DND-41 (cell line): Measurements from ENCODE around the gene NPHP4.

Experiments used
- ATAC-seq: fragments of 200-7000 bp; cut with Tn5 transposase; 3 replicates; pipeline ENCODE4 v1.9.1; 2021; ENCODE audit warnings: low read depth; ENCODE audit not compliant: insufficient read depth
- DNase-seq: peaks from one replicate; pipeline ENCODE4 v3.0.0-alpha.2; 2020
- H2AFZ ChIP-seq: 2 replicates; pipeline ENCODE4 v1.6.0; 2012; ENCODE audit warnings: low read depth, low read length
- H3K27ac ChIP-seq: 2 replicates; pipeline ENCODE4 v1.5.1; 2012; ENCODE audit warnings: low read length, inconsistent platforms
- H3K27me3 ChIP-seq: fragments of 200-600 bp; sonication (generic); 2 replicates; pipeline ENCODE4 v1.6.0; 2012; ENCODE audit warnings: low read length, mild to moderate bottlenecking, inconsistent platforms; ENCODE audit not compliant: insufficient read depth, poor library complexity
- H3K36me3 ChIP-seq: 2 replicates; pipeline ENCODE4 v1.5.1; 2012; ENCODE audit warnings: low read length, inconsistent platforms; ENCODE audit not compliant: insufficient read depth
- H3K4me1 ChIP-seq: 2 replicates; pipeline ENCODE4 v1.5.1; 2012; ENCODE audit warnings: mild to moderate bottlenecking, low read length; ENCODE audit not compliant: insufficient read depth
- H3K4me2 ChIP-seq: 2 replicates; pipeline ENCODE4 v1.6.0; 2012; ENCODE audit warnings: mild to moderate bottlenecking, moderate library complexity, low read length, inconsistent platforms; ENCODE audit not compliant: insufficient read depth
- H3K4me3 ChIP-seq, 2 experiments: fragments of 200-600 bp in 1 of 2; shearing (Covaris generic) in 1 of 2; 2 replicates each; pipeline ENCODE4 v1.5.1; 2012 to 2016; ENCODE audit warnings: inconsistent platforms in 2 of 2, low read length in 2 of 2, mild to moderate bottlenecking in 2 of 2, low read depth in 1 of 2, moderate library complexity in 1 of 2
- H3K79me2 ChIP-seq: 2 replicates; pipeline ENCODE4 v1.6.0; 2012; ENCODE audit warnings: low read length, inconsistent platforms; ENCODE audit not compliant: insufficient read depth
- H3K9ac ChIP-seq: 2 replicates; pipeline ENCODE4 v1.6.0; 2012; ENCODE audit warnings: low read depth, mild to moderate bottlenecking, inconsistent platforms, low read length, moderate library complexity
- H3K9me3 ChIP-seq: 2 replicates; pipeline ENCODE4 v1.5.1; 2012; ENCODE audit warnings: low read length, moderate library complexity, mild to moderate bottlenecking, inconsistent platforms; ENCODE audit not compliant: insufficient read depth, severe bottlenecking
- H4K20me1 ChIP-seq: 2 replicates; pipeline ENCODE4 v1.6.0; 2012; ENCODE audit warnings: low read length; ENCODE audit not compliant: insufficient read depth
- EZH2 ChIP-seq: IDR thresholded peaks from 3 replicates; pipeline ENCODE4 v1.6.1; 2012; ENCODE audit warnings: borderline replicate concordance, low read depth, mild to moderate bottlenecking, moderate library complexity, low read length, inconsistent platforms; ENCODE audit not compliant: severe bottlenecking
- TF ChIP-seq, protein P1 (sequence below): IDR thresholded peaks from 2 replicates; pipeline ENCODE4 v1.5.1; 2012; ENCODE audit warnings: borderline replicate concordance, low read length, moderate library complexity, mild to moderate bottlenecking; ENCODE audit not compliant: poor library complexity, severe bottlenecking; ENCODE audit errors: extremely low read depth

The NPHP4 gene

DNA sequence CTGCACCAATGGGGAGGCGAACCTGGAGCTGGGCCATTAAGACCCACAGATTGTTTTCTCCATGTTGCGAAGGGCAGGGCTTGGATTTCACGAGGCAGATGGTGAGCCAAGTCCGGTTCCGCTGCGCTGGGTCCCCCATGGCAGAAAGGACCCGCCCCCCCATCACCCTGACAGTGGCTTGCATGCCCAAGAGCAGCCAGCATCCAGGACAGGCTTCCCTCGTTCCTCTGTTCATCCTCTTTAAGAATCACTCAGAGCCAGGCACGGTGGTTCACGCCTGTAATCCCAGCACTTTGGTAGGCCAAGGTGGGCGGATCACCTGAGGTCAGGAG, 15.8 kb upstream of the NPHP4 start:
- ATAC-seq: no peak
- H3K4me3 ChIP-seq: no peak overlapping the region

DNA sequence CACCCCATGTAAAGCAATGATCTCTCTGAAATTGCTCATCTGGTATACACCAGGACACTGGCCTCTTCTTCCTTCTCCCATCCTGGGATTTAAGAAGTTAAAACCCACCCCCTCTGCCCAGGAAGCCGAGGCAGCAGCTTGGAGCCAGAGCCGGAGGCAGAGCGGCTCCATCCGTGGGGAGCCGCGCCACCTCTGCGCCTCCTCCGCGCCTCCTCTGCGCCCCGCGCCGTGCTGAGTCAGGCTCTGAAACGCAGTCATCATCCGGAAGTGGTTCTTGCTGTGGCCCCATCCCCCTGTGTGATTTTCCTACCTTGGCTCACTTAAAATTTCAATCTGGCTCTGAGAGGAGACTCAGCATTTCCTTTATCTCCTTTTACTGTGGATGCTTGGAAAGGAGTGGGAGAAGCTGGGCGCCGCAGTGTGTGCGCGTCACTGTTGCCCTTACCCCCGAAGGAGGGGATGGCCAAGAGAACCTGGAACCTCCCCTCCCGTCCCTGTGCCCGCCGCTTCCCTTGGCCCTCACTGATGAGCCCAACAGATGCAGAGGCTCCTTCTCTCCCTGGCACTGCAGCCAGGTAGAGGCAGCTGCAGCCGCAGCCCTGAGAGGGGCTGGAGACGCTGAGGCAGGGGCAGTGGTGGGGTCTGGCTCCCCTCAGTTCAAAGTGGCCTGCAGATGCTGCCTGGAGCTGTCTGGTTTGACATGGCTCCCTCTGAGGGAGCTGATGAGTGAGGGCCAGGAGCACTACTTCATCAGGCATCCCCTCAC, 15.3 kb upstream of the NPHP4 start:
- no peaks in the 10 kb centered on the region for H3K79me2 ChIP-seq
- peaks cover 46% of the 10 kb centered on the region for H4K20me1 ChIP-seq
- no peaks in the 10 kb centered on the region for H3K4me1 ChIP-seq
- no peak overlapping the region for H3K9ac ChIP-seq
- no peaks in the 10 kb centered on the region for H3K36me3 ChIP-seq
- TF ChIP-seq EZH2: no peak
- TF ChIP-seq, protein P1, sequence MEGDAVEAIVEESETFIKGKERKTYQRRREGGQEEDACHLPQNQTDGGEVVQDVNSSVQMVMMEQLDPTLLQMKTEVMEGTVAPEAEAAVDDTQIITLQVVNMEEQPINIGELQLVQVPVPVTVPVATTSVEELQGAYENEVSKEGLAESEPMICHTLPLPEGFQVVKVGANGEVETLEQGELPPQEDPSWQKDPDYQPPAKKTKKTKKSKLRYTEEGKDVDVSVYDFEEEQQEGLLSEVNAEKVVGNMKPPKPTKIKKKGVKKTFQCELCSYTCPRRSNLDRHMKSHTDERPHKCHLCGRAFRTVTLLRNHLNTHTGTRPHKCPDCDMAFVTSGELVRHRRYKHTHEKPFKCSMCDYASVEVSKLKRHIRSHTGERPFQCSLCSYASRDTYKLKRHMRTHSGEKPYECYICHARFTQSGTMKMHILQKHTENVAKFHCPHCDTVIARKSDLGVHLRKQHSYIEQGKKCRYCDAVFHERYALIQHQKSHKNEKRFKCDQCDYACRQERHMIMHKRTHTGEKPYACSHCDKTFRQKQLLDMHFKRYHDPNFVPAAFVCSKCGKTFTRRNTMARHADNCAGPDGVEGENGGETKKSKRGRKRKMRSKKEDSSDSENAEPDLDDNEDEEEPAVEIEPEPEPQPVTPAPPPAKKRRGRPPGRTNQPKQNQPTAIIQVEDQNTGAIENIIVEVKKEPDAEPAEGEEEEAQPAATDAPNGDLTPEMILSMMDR: no peak
- H3K9me3 ChIP-seq: no peaks in the 10 kb centered on the region
- no peak overlapping the region for H3K4me3 ChIP-seq
- no peak overlapping the region for H3K27ac ChIP-seq
- H2AFZ ChIP-seq: no peak overlapping the region
- ATAC-seq (no peak), DNase-seq (no peak)
- H3K4me2 ChIP-seq: no peak overlapping the region
- H3K27me3 ChIP-seq: no peaks in the 10 kb centered on the region

More for the DNA sequence above, 15.8 kb upstream of the NPHP4 start:
- H4K20me1 ChIP-seq: peaks cover 46% of the 10 kb centered on the region
- H3K27ac ChIP-seq: no peak overlapping the region
- no peaks in the 10 kb centered on the region for H3K79me2 ChIP-seq
- no peaks in the 10 kb centered on the region for H3K36me3 ChIP-seq
- no peak overlapping the region for H2AFZ ChIP-seq
- no peaks in the 10 kb centered on the region for H3K9me3 ChIP-seq
- no peak for DNase-seq
- H3K4me1 ChIP-seq: no peaks in the 10 kb centered on the region
- H3K9ac ChIP-seq: no peak overlapping the region
- TF ChIP-seq EZH2: no peak
- TF ChIP-seq, protein P1: no peak
- no peak overlapping the region for H3K4me2 ChIP-seq
- no peaks in the 10 kb centered on the region for H3K27me3 ChIP-seq

- no peaks in the 10 kb centered on the region for H3K79me2 ChIP-seq
- H3K4me3 ChIP-seq: no peak overlapping the region
- no peak overlapping the region for H3K27ac ChIP-seq
- no peak overlapping the region for H3K9ac ChIP-seq
- ATAC-seq (no peak), DNase-seq (no peak)
- H3K4me2 ChIP-seq: no peak overlapping the region
- no peaks in the 10 kb centered on the region for H3K27me3 ChIP-seq
- H3K4me1 ChIP-seq: no peaks in the 10 kb centered on the region
- peaks cover 50% of the 10 kb centered on the region for H4K20me1 ChIP-seq
- TF ChIP-seq EZH2: no peak
- TF ChIP-seq, protein P1: no peak
- no peaks in the 10 kb centered on the region for H3K9me3 ChIP-seq
- no peaks in the 10 kb centered on the region for H3K36me3 ChIP-seq
- no peak overlapping the region for H2AFZ ChIP-seq
These were observed 14.7 kb upstream of the NPHP4 start for GRCh38 chr1:6006882-6007281.
